GM20000 (cell line): ENCODE results near the gene NOL11.

ENCODE experiments used
- DNase-seq: peaks from one replicate; pipeline ENCODE4 v3.0.0; 2012; ENCODE audit warnings: low spot score
- CTCF ChIP-seq: IDR thresholded peaks from 2 replicates; pipeline ENCODE4 v1.5.1; 2012; ENCODE audit warnings: mild to moderate bottlenecking, control low read depth; ENCODE audit errors: extremely low read depth, missing control alignments

NOL11 gene

DNA sequence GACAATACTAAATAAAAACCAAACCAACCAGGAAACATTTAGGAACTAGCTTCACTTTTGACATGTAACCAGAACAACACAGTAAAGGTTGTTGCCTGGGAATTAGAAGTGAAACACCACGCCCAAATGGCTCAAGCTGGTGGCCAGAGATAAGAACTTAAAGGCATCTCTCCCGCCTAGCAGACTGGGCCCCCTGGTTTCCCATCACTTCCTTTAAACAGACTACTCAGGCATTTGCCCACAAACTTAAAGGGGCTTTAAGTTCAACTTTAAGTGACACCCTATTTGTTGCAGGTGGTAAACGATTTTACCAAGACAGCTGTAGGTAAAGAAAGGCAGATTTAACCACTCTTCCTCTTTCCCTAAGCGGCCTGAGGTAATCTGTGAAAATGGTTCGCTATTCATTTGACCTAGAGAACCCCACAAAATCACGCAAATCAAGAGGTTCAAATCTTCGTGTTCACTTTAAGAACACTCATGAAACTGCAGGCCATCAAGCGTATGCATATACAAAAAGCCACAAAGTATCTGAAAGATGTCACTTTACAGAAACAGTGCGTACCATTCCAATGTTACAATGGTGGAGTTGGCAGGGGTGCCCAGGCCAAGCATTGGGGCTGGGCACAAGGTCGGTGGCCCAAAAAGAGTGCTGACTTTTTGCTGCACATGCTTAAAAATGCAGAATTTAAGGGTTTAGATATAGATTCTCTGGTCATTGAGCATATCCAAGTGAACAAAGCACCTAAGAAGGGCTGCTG lies 66.8 kb downstream of the NOL11 start:
- TF ChIP-seq CTCF = no peak
- no peak for DNase-seq

- TF ChIP-seq CTCF = no peak
- no peak for DNase-seq
These were observed 67.4 kb downstream of the NOL11 start for GRCh38 chr17:67785122-67785477.

- DNase-seq = no peak
- no peak for TF ChIP-seq CTCF
These were observed 67.8 kb downstream of the NOL11 start for GRCh38 chr17:67785504-67785903.
